Epithelial cell of esophagus (primary cell): ENCODE results near the gene FAM111B.
"Not testable (repeated sequence)": the region's sequence is repeated elsewhere in the genome, so short reads cannot be mapped to it uniquely, and the experiment has no call there.

Experiments used
- DNase-seq: peaks from one replicate; pipeline ENCODE4 v3.0.0; 2010; ENCODE audit warnings: low read depth
- H3K4me3 ChIP-seq: 2 replicates; pipeline ENCODE4 v1.5.1; 2011; ENCODE audit warnings: mild to moderate bottlenecking, low read length, control low read depth
- CTCF ChIP-seq: IDR thresholded peaks from 2 replicates; pipeline ENCODE4 v1.5.1; 2011; ENCODE audit warnings: low read depth, mild to moderate bottlenecking, low read length, control low read depth, inconsistent platforms; ENCODE audit not compliant: insufficient read depth; ENCODE audit errors: missing control alignments

FAM111B gene

GRCh38 chr11:59097113-59097708 is 9.8 kb upstream of the FAM111B start:
- peak; percentile 82 for TF ChIP-seq CTCF
- H3K4me3 ChIP-seq, result no peak overlapping the region
- peak; percentile 73 for DNase-seq

GRCh38 chr11:59097938-59098337 is 9.1 kb upstream of the FAM111B start:
- H3K4me3 ChIP-seq, DNase-seq: not testable (repeated sequence)

- DNase-seq, result peak; percentile 62
- peak overlapping the region; percentile 37 for H3K4me3 ChIP-seq
- TF ChIP-seq CTCF, result peak; percentile 42
Measured at GRCh38 chr11:59102259-59102765, 4.7 kb upstream of the FAM111B start.

- peak overlapping the region; percentile 53 for H3K4me3 ChIP-seq
- DNase-seq, result not testable (repeated sequence)
Measured at GRCh38 chr11:59107721-59108120, 684 bp downstream of the FAM111B start.

- DNase-seq, result no peak
- H3K4me3 ChIP-seq, result no peak overlapping the region
- TF ChIP-seq CTCF, result no peak
Measured at GRCh38 chr11:59112494-59112893, 5.5 kb downstream of the FAM111B start.

- no peak overlapping the region for H3K4me3 ChIP-seq
- no peak for TF ChIP-seq CTCF
- DNase-seq, result no peak
Measured at GRCh38 chr11:59114344-59114743, 7.3 kb downstream of the FAM111B start.

- no peak overlapping the region for H3K4me3 ChIP-seq
- DNase-seq, result no peak
- no peak for TF ChIP-seq CTCF
Measured at GRCh38 chr11:59115553-59115952, 8.5 kb downstream of the FAM111B start.

GRCh38 chr11:59117774-59118173 is 10.7 kb downstream of the FAM111B start:
- DNase-seq, result no peak
- no peak overlapping the region for H3K4me3 ChIP-seq
- no peak for TF ChIP-seq CTCF
